OCI-LY7 (cell line): ENCODE results near the gene CFAP99. TPM values are rescaled to one million over a fixed set of nuclear protein-coding genes. Genes with fewer than 3 reads are reported as not detected.

Source experiments
- BruUV-seq: library from RNA; stranded (reverse); fragments of 400-500 nt; replicated peaks from 2 replicates; lab custom pipeline; 2021; lab: Mats Ljungman, UMichigan
- CTCF ChIA-PET: fragments of 300-600 bp; sonication (Branson Sonifier 250); formaldehyde crosslinking; loops from one replicate; lab custom pipeline; 2022; ENCODE audit warnings: antibody characterized with exemption; ENCODE audit not compliant: unreplicated experiment; lab: Charles Lee
- POLR2A ChIA-PET: fragments of 300-600 bp; sonication (Branson Sonifier 250); formaldehyde crosslinking; loops from one replicate; lab custom pipeline; 2022; ENCODE audit warnings: antibody characterized with exemption; lab: Charles Lee
- DNase-seq: peaks from one replicate; pipeline ENCODE4 v3.0.0-alpha.2; 2015; ENCODE audit warnings: low spot score
- H2AFZ ChIP-seq: fragments of 200-600 bp; sonication (generic), shearing (Covaris generic); 2 replicates; pipeline ENCODE4 v1.6.1; 2014; ENCODE audit warnings: mild to moderate bottlenecking, antibody characterized with exemption, low read length, moderate library complexity
- H3K27ac ChIP-seq: fragments of 200-600 bp; sonication (generic); 2 replicates; pipeline ENCODE4 v1.5.1; 2014; ENCODE audit warnings: mixed run types, low read depth, mild to moderate bottlenecking, moderate library complexity, low read length, inconsistent platforms; ENCODE audit not compliant: poor library complexity, severe bottlenecking
- H3K36me3 ChIP-seq: fragments of 200-600 bp; sonication (generic); 2 replicates; pipeline ENCODE4 v1.6.1; 2014; ENCODE audit warnings: mild to moderate bottlenecking, antibody characterized with exemption, low read length, moderate library complexity, mixed read lengths; ENCODE audit not compliant: insufficient read depth
- H3K4me1 ChIP-seq: fragments of 200-600 bp; sonication (generic); 2 replicates; pipeline ENCODE4 v1.5.1; 2014; ENCODE audit warnings: mild to moderate bottlenecking, low read length; ENCODE audit not compliant: insufficient read depth, poor library complexity, severe bottlenecking
- H3K4me2 ChIP-seq: fragments of 200-600 bp; sonication (generic); 2 replicates; pipeline ENCODE4 v1.6.1; 2014; ENCODE audit warnings: mild to moderate bottlenecking, low read length
- H3K4me3 ChIP-seq: fragments of 200-600 bp; sonication (generic); 2 replicates; pipeline ENCODE4 v1.5.1; 2014; ENCODE audit warnings: mild to moderate bottlenecking, low read depth, low read length; ENCODE audit not compliant: poor library complexity, severe bottlenecking
- H3K79me2 ChIP-seq: fragments of 200-600 bp; sonication (generic); 2 replicates; pipeline ENCODE4 v1.6.1; 2016; ENCODE audit warnings: low read depth, mild to moderate bottlenecking, low read length, moderate library complexity, mixed read lengths; ENCODE audit not compliant: insufficient read depth
- H3K9me2 ChIP-seq: fragments of 200-600 bp; sonication (generic); 2 replicates; pipeline ENCODE4 v1.6.1; 2016; ENCODE audit warnings: mild to moderate bottlenecking, low read length, mixed read lengths; ENCODE audit not compliant: insufficient read depth
- H3K9me3 ChIP-seq: fragments of 200-600 bp; sonication (generic); 2 replicates; pipeline ENCODE4 v1.6.1; 2014; ENCODE audit warnings: mild to moderate bottlenecking, mixed run types, low read length, mixed read lengths
- H4K20me1 ChIP-seq: fragments of 200-600 bp; sonication (generic); 2 replicates; pipeline ENCODE4 v1.6.1; 2014; ENCODE audit warnings: mild to moderate bottlenecking, antibody characterized with exemption, low read length, moderate library complexity, mixed read lengths; ENCODE audit not compliant: insufficient read depth
- CTCF ChIP-seq: fragments of 200-600 bp; sonication (generic); conservative IDR thresholded peaks from 2 replicates; pipeline ENCODE4 v1.5.1; 2014; ENCODE audit warnings: mild to moderate bottlenecking, antibody characterized with exemption, low read length, moderate library complexity, mixed read lengths
- EZH2phosphoT487 ChIP-seq: fragments of 200-600 bp; sonication (generic); IDR thresholded peaks from 2 replicates; pipeline ENCODE4 v1.6.1; 2018; ENCODE audit warnings: low read depth, borderline replicate concordance, mild to moderate bottlenecking, mixed run types, antibody characterized with exemption, low read length, moderate library complexity, mixed read lengths
- intact Hi-C: fragments of 100-400 bp; cut with micrococcal nuclease; formaldehyde crosslinking; loops from one replicate; pipeline ENCODE4 v1.10.0; 2022; ENCODE audit not compliant: unreplicated experiment
- total RNA-seq, 2 experiments: library from RNA; depleted of rRNA in 1 of 2; stranded (reverse); fragments of >200 nt in 1 of 2; shearing (Covaris generic) in 1 of 2; gene quantifications; 2 replicates each; pipeline ENCODE4 v1.2.3, GENCODE V29; 2014 to 2022

Gene CFAP99
- total RNA-seq, 2 experiments from 2014 or later = not detected

DNA sequence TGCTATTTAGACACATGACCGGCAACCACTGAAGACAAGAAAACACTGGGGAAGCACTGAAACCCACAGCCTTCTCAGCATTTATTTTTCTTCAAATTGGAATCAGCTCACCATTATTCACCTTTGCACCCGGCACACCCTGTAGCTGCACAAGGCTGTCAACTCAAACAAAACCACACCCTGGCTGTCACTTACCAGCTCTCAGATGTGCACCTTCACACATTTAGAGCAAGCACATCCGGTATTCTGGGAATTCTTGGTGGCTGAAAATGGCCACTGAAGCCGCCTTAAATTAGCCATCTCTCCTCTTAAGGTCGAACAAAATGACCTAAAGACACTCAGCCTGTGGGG is 6.2 kb upstream of the CFAP99 start:
- BruUV-seq = no TSS peak
- no peak overlapping the region for H3K4me3 ChIP-seq

DNA sequence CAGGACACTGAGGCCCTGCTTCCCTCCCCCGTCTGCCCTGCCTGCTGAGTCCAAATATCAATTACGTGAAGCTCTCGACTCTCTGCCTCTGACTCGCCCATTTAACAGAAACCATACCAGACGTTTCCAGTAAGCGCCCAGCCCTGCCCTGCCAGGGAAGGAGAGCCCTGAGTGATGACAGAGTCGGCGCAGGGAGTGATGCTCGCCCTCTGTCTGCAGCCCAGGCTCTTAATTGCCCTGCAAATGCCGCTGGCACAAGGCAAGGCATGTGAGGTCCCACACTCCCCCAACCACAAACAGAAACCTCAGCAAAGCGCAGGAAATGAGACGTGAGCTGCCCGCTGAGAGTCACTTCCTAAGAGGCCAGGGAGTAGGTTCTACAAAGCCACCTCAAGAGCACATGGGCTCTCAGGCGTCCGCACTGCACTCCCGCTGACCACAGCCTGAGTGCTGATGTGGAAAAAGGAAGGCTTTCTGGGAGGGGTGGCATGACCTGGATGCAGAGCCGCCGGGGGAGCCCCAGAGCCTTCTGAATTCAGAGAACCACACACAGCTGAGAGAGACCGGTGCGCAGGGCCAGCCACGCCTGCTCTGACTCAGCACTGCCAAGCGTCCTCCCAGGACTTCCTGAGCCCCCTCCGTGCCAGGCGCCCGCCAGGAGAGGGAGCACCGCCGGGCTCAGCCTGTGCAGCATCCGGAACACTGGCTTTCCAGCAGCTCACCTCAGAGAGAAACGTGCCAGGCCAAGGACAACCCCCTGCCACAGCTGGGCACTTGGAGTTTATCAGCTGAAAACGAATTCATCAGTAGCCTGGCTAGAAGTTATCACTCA is 5.7 kb upstream of the CFAP99 start:
- intact Hi-C loops = no loop called here
- H3K9me3 ChIP-seq = no peaks in the 10 kb centered on the region
- H3K9me2 ChIP-seq = no peaks in the 10 kb centered on the region
- peak overlapping the region; percentile 6 for H3K4me3 ChIP-seq
- DNase-seq = peak; percentile 39
- CTCF ChIA-PET = interaction anchor here (0.6 kb wide), 2 partner anchors 8 to 837 kb away, joined by 3 read pairs; no protein-coding TSS in a partner anchor
- peak overlapping the region; percentile 50 for H2AFZ ChIP-seq
- TF ChIP-seq CTCF = 0 out of 2 replicates have a peak, but pooled peaks have one; percentile 19
- TF ChIP-seq EZH2phosphoT487 = no peak
- H3K27ac ChIP-seq = no peak overlapping the region
- H3K36me3 ChIP-seq = no peaks in the 10 kb centered on the region
- peak overlapping the region; percentile 35 for H3K4me2 ChIP-seq
- POLR2A ChIA-PET = interaction anchor here (0.6 to 0.8 kb wide), 3 partner anchors 20 to 540 kb away, joined by 3 to 7 read pairs (median 5); no protein-coding TSS in a partner anchor
- no peaks in the 10 kb centered on the region for H3K79me2 ChIP-seq
- H4K20me1 ChIP-seq = no peaks in the 10 kb centered on the region
- H3K4me1 ChIP-seq = peaks cover 15% of the 10 kb centered on the region
- no TSS peak for BruUV-seq

More for the DNA sequence above, 6.2 kb upstream of the CFAP99 start:
- ChIA-PET POLR2A (interaction anchor here (0.6 to 0.8 kb wide), 3 partner anchors 19 to 540 kb away, joined by 3 to 7 read pairs (median 5); no protein-coding TSS in a partner anchor), CTCF (interaction anchor here (0.6 kb wide), 2 partner anchors 9 to 836 kb away, joined by 3 read pairs; no protein-coding TSS in a partner anchor)
- H3K36me3 ChIP-seq = no peaks in the 10 kb centered on the region
- TF ChIP-seq EZH2phosphoT487 = no peak
- H3K27ac ChIP-seq = no peak overlapping the region
- no peaks in the 10 kb centered on the region for H3K9me3 ChIP-seq
- peak overlapping the region; percentile 35; the same call in 1 of the 2 replicates for H3K4me2 ChIP-seq
- peak overlapping the region; percentile 50 for H2AFZ ChIP-seq
- H3K9me2 ChIP-seq = no peaks in the 10 kb centered on the region
- DNase-seq = peak; percentile 20
- H3K79me2 ChIP-seq = no peaks in the 10 kb centered on the region
- peaks cover 15% of the 10 kb centered on the region for H3K4me1 ChIP-seq
- H4K20me1 ChIP-seq = no peaks in the 10 kb centered on the region
- intact Hi-C loops = no loop called here

DNA sequence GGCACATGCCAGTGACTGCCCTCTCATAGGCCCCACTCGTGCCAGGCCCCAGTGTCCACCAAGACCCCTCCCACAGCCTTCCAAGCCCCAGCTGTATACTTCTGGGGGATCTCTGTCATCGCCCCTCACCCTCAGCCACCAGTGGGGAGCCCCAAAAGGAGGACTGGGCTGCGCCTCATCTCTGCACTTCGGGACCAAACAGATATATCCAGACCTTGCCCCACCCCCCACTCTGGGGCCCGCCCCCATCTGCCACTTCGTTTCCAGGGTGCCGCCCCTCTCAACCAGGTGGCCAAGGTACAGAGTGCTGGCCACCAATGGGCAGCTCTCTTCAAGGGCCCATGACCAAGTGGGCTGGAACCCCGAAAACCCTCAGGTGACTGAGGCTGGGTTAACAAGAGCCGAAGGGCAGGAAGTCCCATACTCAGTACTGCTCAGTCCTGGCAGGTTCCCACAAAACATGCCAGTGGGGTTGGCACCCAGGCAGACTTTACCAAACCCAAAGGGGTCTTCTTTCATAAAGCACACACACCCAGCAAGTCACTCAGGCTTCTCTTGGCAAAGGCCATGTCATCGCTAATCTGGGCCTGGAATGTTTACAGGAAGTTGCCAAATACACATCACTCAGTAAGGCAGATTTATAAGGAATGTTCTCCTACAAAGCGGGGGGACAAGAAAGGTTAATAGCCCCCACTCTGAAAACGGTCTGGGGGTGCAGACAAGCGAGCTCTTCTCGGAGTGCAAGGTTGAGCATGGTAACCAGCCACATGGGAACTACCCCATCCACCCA is 4.7 kb upstream of the CFAP99 start:
- Histone ChIP-seq H4K20me1 (no peaks in the 10 kb centered on the region), H3K9me2 (no peaks in the 10 kb centered on the region), H2AFZ (no peak overlapping the region), H3K79me2 (no peaks in the 10 kb centered on the region), H3K36me3 (no peaks in the 10 kb centered on the region), H3K4me1 (peaks cover 15% of the 10 kb centered on the region), H3K9me3 (no peaks in the 10 kb centered on the region), H3K4me2 (no peak overlapping the region), H3K4me3 (no peak overlapping the region), H3K27ac (no peak overlapping the region)
- ChIA-PET CTCF (no interaction called here), POLR2A (no interaction called here)
- intact Hi-C loops = no loop called here
- no peak for DNase-seq
- TF ChIP-seq EZH2phosphoT487 = no peak
- TF ChIP-seq CTCF = no peak
- BruUV-seq = no TSS peak
